ENCODE results near the gene CAMK2G. TPM values are rescaled to one million over a fixed set of nuclear protein-coding genes. Genes with fewer than 3 reads are reported as not detected.

CAMK2G gene
- total and polyA plus RNA-seq, 7 donors: 15.8 to 60.3 (median 50.5) TPM

DNA sequence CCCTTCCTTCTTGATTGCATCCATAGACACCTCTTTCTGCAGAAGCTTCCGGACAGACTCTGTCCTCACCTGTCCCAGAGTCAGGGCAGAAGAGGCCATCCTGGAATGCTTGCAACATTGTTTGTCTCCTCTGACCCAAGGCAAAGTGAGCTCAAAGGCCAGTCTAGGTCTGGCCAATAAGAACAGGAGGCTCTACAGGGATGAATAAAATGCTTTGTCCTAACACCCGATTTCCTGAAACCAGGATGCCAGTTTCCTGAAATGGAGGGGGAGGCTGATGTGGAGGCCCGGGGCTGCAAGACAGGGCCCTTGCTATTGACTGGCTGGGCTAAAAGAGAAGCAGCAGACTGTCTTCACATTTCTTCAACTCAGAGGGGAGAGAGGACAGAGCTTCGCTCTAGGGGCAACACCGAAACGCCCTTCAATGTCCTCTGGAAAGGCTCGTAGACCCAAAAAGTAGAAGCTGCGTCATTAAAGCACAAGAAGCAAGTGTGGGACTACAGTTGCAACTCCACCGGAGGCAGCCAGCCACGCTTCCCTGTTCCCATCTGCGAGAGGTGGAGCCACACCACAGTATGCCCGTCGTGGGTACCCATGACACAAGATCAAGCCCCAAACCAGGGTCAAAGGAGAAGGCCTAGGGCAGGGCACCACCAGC is 33.8 kb downstream of the CAMK2G start:
- intact Hi-C loops (cut with DNase I): no loop called here
- 87 to 95% (median 89%) methylated on average over 13 of the region's 13 CpGs for WGBS, 3 donors
- H3K36me3 ChIP-seq (ENCODE audit: insufficient read depth in 1 of 2, low read depth in 1 of 2): peaks cover 0 to 85% of the 10 kb centered on the region in 2 donors
- TF ChIP-seq, protein P1, sequence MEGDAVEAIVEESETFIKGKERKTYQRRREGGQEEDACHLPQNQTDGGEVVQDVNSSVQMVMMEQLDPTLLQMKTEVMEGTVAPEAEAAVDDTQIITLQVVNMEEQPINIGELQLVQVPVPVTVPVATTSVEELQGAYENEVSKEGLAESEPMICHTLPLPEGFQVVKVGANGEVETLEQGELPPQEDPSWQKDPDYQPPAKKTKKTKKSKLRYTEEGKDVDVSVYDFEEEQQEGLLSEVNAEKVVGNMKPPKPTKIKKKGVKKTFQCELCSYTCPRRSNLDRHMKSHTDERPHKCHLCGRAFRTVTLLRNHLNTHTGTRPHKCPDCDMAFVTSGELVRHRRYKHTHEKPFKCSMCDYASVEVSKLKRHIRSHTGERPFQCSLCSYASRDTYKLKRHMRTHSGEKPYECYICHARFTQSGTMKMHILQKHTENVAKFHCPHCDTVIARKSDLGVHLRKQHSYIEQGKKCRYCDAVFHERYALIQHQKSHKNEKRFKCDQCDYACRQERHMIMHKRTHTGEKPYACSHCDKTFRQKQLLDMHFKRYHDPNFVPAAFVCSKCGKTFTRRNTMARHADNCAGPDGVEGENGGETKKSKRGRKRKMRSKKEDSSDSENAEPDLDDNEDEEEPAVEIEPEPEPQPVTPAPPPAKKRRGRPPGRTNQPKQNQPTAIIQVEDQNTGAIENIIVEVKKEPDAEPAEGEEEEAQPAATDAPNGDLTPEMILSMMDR (IDR thresholded peaks at IDR 0.05): no peak
- H3K27ac ChIP-seq: no peak overlapping the region
- no peaks in the 10 kb centered on the region for H3K27me3 ChIP-seq (ENCODE audit: insufficient read depth in 3 of 3, low read length in 2 of 3)
- DNase-seq: no peak
- H3K9me3 ChIP-seq: no peaks in the 10 kb centered on the region
- H3K4me1 ChIP-seq: peaks cover 5% of the 10 kb centered on the region
- H3K4me3 ChIP-seq: no peak overlapping the region
- ATAC-seq: no peak

DNA sequence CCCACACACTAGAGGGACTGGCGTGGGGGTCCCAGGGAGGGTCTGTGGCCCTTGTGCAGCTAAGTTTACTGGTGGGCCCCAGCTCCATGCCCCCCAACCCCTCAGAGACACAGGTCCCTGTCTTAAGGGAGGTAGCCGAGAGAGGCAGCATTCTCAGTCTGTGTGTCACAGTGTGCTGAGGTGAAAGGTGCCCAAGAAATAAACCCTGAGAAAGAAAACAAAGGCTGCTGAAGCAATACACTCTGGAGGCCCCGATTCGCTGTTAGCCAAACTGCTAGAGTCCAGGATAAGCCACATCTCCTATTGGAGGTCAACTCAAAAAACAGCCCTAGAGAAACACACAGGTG is 34.3 kb downstream of the CAMK2G start:
- Histone ChIP-seq H3K4me3 (no peak overlapping the region), H3K27me3 (ENCODE audit: insufficient read depth in 3 of 3, low read length in 2 of 3) (no peaks in the 10 kb centered on the region), H3K27ac (no peak overlapping the region), H3K4me1 (peaks cover 5% of the 10 kb centered on the region), H3K9me3 (no peaks in the 10 kb centered on the region), H3K36me3 (ENCODE audit: insufficient read depth in 1 of 2, low read depth in 1 of 2) (peaks cover 0 to 88% of the 10 kb centered on the region in 2 donors)
- 97 to 100% (median 98%) methylated on average over 4 of the region's 4 CpGs for WGBS, 3 donors
- no peak for DNase-seq
- no peak for ATAC-seq
- TF ChIP-seq, protein P1 (IDR thresholded peaks at IDR 0.05): no peak
- intact Hi-C loops (cut with DNase I): no loop called here

- DNase-seq (no peak), ATAC-seq (no peak)
- Histone ChIP-seq H3K9me3 (no peaks in the 10 kb centered on the region), H3K27me3 (ENCODE audit: insufficient read depth in 3 of 3, low read length in 2 of 3) (no peaks in the 10 kb centered on the region), H3K4me3 (no peak overlapping the region), H3K27ac (no peak overlapping the region), H3K4me1 (peaks cover 5% of the 10 kb centered on the region), H3K36me3 (ENCODE audit: insufficient read depth in 1 of 2, low read depth in 1 of 2) (peaks cover 0 to 88% of the 10 kb centered on the region in 2 donors)
- intact Hi-C loops (cut with DNase I): loop anchor here in 1 of 2 donors (10.0 kb wide), 1 partner anchor 95 kb away; no protein-coding TSS in a partner anchor
- WGBS, 3 donors: 95 to 97% (median 96%) methylated on average over 36 to 40 of the region's 40 CpGs
- TF ChIP-seq, protein P1 (IDR thresholded peaks at IDR 0.05): no peak
Measured at GRCh38 chr10:73839276-73839966, 34.9 kb downstream of the CAMK2G start.

DNA sequence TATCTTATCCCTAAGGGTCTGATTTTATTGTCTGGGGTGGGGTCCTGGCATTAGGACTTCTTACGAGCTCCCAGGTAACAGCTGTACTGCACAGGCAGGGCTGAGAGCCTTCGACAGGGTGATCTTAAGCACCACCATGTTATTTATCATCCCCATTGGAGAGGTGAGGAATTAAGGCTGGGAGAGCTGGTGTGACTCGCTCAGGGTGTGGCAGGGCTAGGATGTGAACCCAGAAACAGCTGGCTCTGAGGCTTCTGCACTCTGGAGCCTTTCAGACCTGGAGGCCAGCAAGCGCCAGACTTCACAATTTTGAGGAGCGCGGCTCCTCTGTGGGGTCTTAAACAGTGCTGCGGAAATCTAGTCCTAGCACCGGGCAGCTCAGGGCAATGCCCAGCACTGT is 35.5 kb downstream of the CAMK2G start:
- Histone ChIP-seq H3K9me3 (no peaks in the 10 kb centered on the region), H3K4me3 (no peak overlapping the region), H3K36me3 (ENCODE audit: insufficient read depth in 1 of 2, low read depth in 1 of 2) (peaks cover 0 to 89% of the 10 kb centered on the region in 2 donors), H3K4me1 (peaks cover 5% of the 10 kb centered on the region), H3K27me3 (ENCODE audit: insufficient read depth in 3 of 3, low read length in 2 of 3) (no peaks in the 10 kb centered on the region), H3K27ac (no peak overlapping the region)
- TF ChIP-seq, protein P1 (IDR thresholded peaks at IDR 0.05): no peak
- WGBS, 3 donors: 95 to 97% (median 97%) methylated on average over 8 of the region's 8 CpGs
- intact Hi-C loops (cut with DNase I): loop anchor here in 1 of 2 donors (10.0 kb wide), 1 partner anchor 96 kb away; no protein-coding TSS in a partner anchor
- ATAC-seq (no peak), DNase-seq (no peak)
